ENCODE measurements around the gene PBX1.

GRCh38 chr1:164725401-164725800 is 166.4 kb downstream of the PBX1 start:
- TF ChIP-seq POLR2A (IDR thresholded peaks at IDR 0.05; ENCODE audit: low read depth, low read length) (no peak), CTCF (IDR thresholded peaks at IDR 0.05; ENCODE audit: extremely low read depth in 1 of 2, insufficient read depth in 1 of 2, low read depth in 1 of 2, low read length in 2 of 2) (no peak), POLR2AphosphoS5 (IDR thresholded peaks at IDR 0.05; ENCODE audit: insufficient read depth, low read depth, low read length) (no peak), MYC (IDR thresholded peaks at IDR 0.05; ENCODE audit: low read depth, low read length) (no peak), EZH2 (IDR thresholded peaks at IDR 0.05; ENCODE audit: borderline replicate concordance, low read depth, low read length, severe bottlenecking) (no peak), MAX (IDR thresholded peaks at IDR 0.05; ENCODE audit: insufficient read depth, insufficient read length) (no peak), JUN (IDR thresholded peaks at IDR 0.05; ENCODE audit: borderline replicate concordance, insufficient read depth, insufficient read length, low read depth) (no peak), FOS (IDR thresholded peaks at IDR 0.05; ENCODE audit: borderline replicate concordance, insufficient read depth, low read length) (no peak), GATA2 (IDR thresholded peaks at IDR 0.05; ENCODE audit: insufficient read depth, insufficient read length, low read depth, low read length) (no peak)
